ENCODE results near the gene SPATA16.
"Not testable (repeated sequence)": the region's sequence is repeated elsewhere in the genome, so short reads cannot be mapped to it uniquely, and the experiment has no call there.

GRCh38 chr3:172866726-172867350 is 274.2 kb downstream of the SPATA16 start:
- not testable (repeated sequence) for TF ChIP-seq SUZ12 (IDR thresholded peaks at IDR 0.05); FOXK2 (IDR thresholded peaks at IDR 0.05); ZNF384 (IDR thresholded peaks at IDR 0.05); FOXM1 (IDR thresholded peaks at IDR 0.05; ENCODE audit: borderline replicate concordance); ELF4 (IDR thresholded peaks at IDR 0.05); PKNOX1 (IDR thresholded peaks at IDR 0.05); HDGF (IDR thresholded peaks at IDR 0.05; ENCODE audit: borderline replicate concordance); SP1 (IDR thresholded peaks at IDR 0.05); ARNT (IDR thresholded peaks at IDR 0.05); CTBP1 (IDR thresholded peaks at IDR 0.05; ENCODE audit: borderline replicate concordance)
